ENCODE results near the gene KATNBL1. TPM values are rescaled to one million over a fixed set of nuclear protein-coding genes. Genes with fewer than 3 reads are reported as not detected.
A peak's percentile ranks its signal among the peaks of the same experiment; 100 is the strongest.

Gene KATNBL1
- total and polyA plus RNA-seq, 9 of the 15 experiments (the other 6 are each of a cell fraction or from before 2014, with no cell fraction given): 6.6 to 46.0 (median 24.0) TPM

- TF ChIP-seq MGA (IDR thresholded peaks at IDR 0.05) (peak; percentile 24; the same call in 1 of the 2 replicates), L3MBTL2 (IDR thresholded peaks at IDR 0.05) (peak; percentile 40; the same call in 1 of the 2 replicates), ZEB2 (IDR thresholded peaks at IDR 0.05) (peak; percentile 52; the same call in 1 of the 2 replicates), PCBP2 (IDR thresholded peaks at IDR 0.05; ENCODE audit: low read depth, low read length, poor library complexity, severe bottlenecking) (no peak), DMBX1 (CRISPR knock-in tag; IDR thresholded peaks at IDR 0.05; ENCODE audit: borderline replicate concordance) (peak; percentile 32; the same call in 1 of the 2 replicates), CREB3L1 (IDR thresholded peaks at IDR 0.05; ENCODE audit: borderline replicate concordance, low read depth) (no peak), MLLT1 (IDR thresholded peaks at IDR 0.05) (0 out of 4 replicates have a peak, but pooled peaks of 1 of the 2 experiments have one; percentile 11), SMARCA5 (IDR thresholded peaks at IDR 0.05) (0 out of 2 replicates have a peak, but pooled peaks have one; percentile 14), HDAC3 (IDR thresholded peaks at IDR 0.05; ENCODE audit: borderline replicate concordance, partially characterized antibody) (no peak)
Observed at GRCh38 chr15:34223904-34224596, 14.2 kb upstream of the KATNBL1 start (continued).

Measured in K562 (cell line).